BLaER1 treated with 17β-estradiol and CSF1 and Interleukin-3, amounts not matched to agents 10 nM and 100 nM (cell line): Measurements from ENCODE around the gene WDR36.
"Not testable (repeated sequence)": the region's sequence is repeated elsewhere in the genome, so short reads cannot be mapped to it uniquely, and the experiment has no call there.

Experiments used
- H3K27ac ChIP-seq, 11 experiments: shearing (Covaris generic); formaldehyde crosslinking; 2 replicates each; pipeline ENCODE4 v1.8.1; 2022
- H3K27me3 ChIP-seq, 11 experiments: shearing (Covaris generic); formaldehyde crosslinking; 2 replicates each; pipeline ENCODE4 v1.8.1; 2022
- H3K36me3 ChIP-seq, 11 experiments: shearing (Covaris generic); formaldehyde crosslinking; 2 replicates each; pipeline ENCODE4 v1.8.1; 2022
- H3K4me1 ChIP-seq, 10 experiments: shearing (Covaris generic); formaldehyde crosslinking; 2 replicates each; pipeline ENCODE4 v1.8.1; 2022
- H3K4me2 ChIP-seq, 11 experiments: shearing (Covaris generic); formaldehyde crosslinking; 2 replicates each; pipeline ENCODE4 v1.8.1; 2022
- H3K4me3 ChIP-seq, 10 experiments: shearing (Covaris generic); formaldehyde crosslinking; 2 replicates each; pipeline ENCODE4 v1.8.1; 2022
- H3K9ac ChIP-seq, 11 experiments: shearing (Covaris generic); formaldehyde crosslinking; 2 replicates each; pipeline ENCODE4 v1.8.1; 2022
- H3K9me3 ChIP-seq, 11 experiments: shearing (Covaris generic); formaldehyde crosslinking; replicated peaks in 1 of 11; 2 replicates each; pipeline ENCODE4 v1.8.1; 2022
- H4K20me1 ChIP-seq, 11 experiments: shearing (Covaris generic); formaldehyde crosslinking; 2 replicates each; pipeline ENCODE4 v1.8.1; 2022
- Cebpa-rat ChIP-seq, 11 experiments: shearing (Covaris generic); IDR thresholded peaks; 2 replicates each; pipeline ENCODE4 v1.8.1; 2022

WDR36 gene

GRCh38 chr5:111134864-111135263 is 42.7 kb downstream of the WDR36 start:
- H3K27me3 ChIP-seq, result no peaks in the 10 kb centered on the region
- peaks cover 0 to 4% (median 2%) of the 10 kb centered on the region in 11 experiments; a peak in 4 of 22 replicates for H3K36me3 ChIP-seq
- no peak overlapping the region for H3K9ac ChIP-seq
- no peaks in the 10 kb centered on the region for H4K20me1 ChIP-seq
- H3K4me1 ChIP-seq, result peaks cover 10 to 95% (median 68%) of the 10 kb centered on the region in 10 experiments; a peak in 19 of 20 replicates
- no peak overlapping the region for H3K4me3 ChIP-seq
- TF ChIP-seq Cebpa-rat (IDR thresholded peaks at IDR 0.05), result no peak
- no peaks in the 10 kb centered on the region for H3K9me3 ChIP-seq
- peak overlapping the region in 5 of 11 experiments; percentile 5 to 46 (median 9); a peak in 7 of 22 replicates for H3K27ac ChIP-seq
- peak overlapping the region in 5 of 11 experiments; percentile 3 to 79 (median 78); a peak in 10 of 22 replicates for H3K4me2 ChIP-seq

GRCh38 chr5:111135363-111135762 is 43.2 kb downstream of the WDR36 start:
- H3K27me3 ChIP-seq, result no peaks in the 10 kb centered on the region
- no peak overlapping the region for H3K4me3 ChIP-seq
- H3K27ac ChIP-seq, result peak overlapping the region in 4 of 11 experiments; percentile 5 to 12 (median 10); a peak in 4 of 22 replicates
- H3K4me2 ChIP-seq, result peak overlapping the region in 6 of 11 experiments; percentile 3 to 79 (median 59); a peak in 10 of 22 replicates
- no peaks in the 10 kb centered on the region for H4K20me1 ChIP-seq
- H3K4me1 ChIP-seq, result peaks cover 10 to 95% (median 72%) of the 10 kb centered on the region in 10 experiments; a peak in 19 of 20 replicates
- no peak overlapping the region for H3K9ac ChIP-seq
- no peaks in the 10 kb centered on the region; a peak in 1 of 22 replicates for H3K36me3 ChIP-seq
- TF ChIP-seq Cebpa-rat (IDR thresholded peaks at IDR 0.05), result no peak
- no peaks in the 10 kb centered on the region for H3K9me3 ChIP-seq

GRCh38 chr5:111135946-111136345 is 43.8 kb downstream of the WDR36 start:
- H3K9me3 ChIP-seq, result no peaks in the 10 kb centered on the region
- H3K4me2 ChIP-seq, result peak overlapping the region in 7 of 11 experiments; percentile 30 to 88 (median 56); a peak in 14 of 22 replicates
- 0 out of 22 replicates have a peak overlapping the region, but pooled peaks of 2 of the 11 experiments have one; percentile 8 to 9 for H3K27ac ChIP-seq
- H4K20me1 ChIP-seq, result no peaks in the 10 kb centered on the region
- H3K36me3 ChIP-seq, result no peaks in the 10 kb centered on the region
- peaks cover 10 to 95% (median 70%) of the 10 kb centered on the region in 10 experiments; a peak in 19 of 20 replicates for H3K4me1 ChIP-seq
- H3K9ac ChIP-seq, result no peak overlapping the region
- H3K27me3 ChIP-seq, result no peaks in the 10 kb centered on the region
- H3K4me3 ChIP-seq, result no peak overlapping the region
- no peak for TF ChIP-seq Cebpa-rat (IDR thresholded peaks at IDR 0.05)

GRCh38 chr5:111138096-111138495 is 45.9 kb downstream of the WDR36 start:
- H3K4me3 ChIP-seq, result peak overlapping the region in 2 of 10 experiments; percentile 1 to 41; a peak in 3 of 20 replicates
- no peaks in the 10 kb centered on the region for H3K9me3 ChIP-seq
- no peaks in the 10 kb centered on the region for H3K36me3 ChIP-seq
- TF ChIP-seq Cebpa-rat (IDR thresholded peaks at IDR 0.05), result no peak
- peak overlapping the region in 8 of 11 experiments; percentile 16 to 75 (median 53); a peak in 12 of 22 replicates for H3K27ac ChIP-seq
- H4K20me1 ChIP-seq, result no peaks in the 10 kb centered on the region
- H3K4me2 ChIP-seq, result peak overlapping the region in 7 of 11 experiments; percentile 3 to 88 (median 60); a peak in 13 of 22 replicates
- H3K27me3 ChIP-seq, result no peaks in the 10 kb centered on the region
- peaks cover 0 to 73% (median 48%) of the 10 kb centered on the region in 10 experiments; a peak in 15 of 20 replicates for H3K4me1 ChIP-seq
- peak overlapping the region in 4 of 11 experiments; percentile 28 to 60 (median 48); a peak in 6 of 22 replicates for H3K9ac ChIP-seq

GRCh38 chr5:111141471-111141870 is 49.3 kb downstream of the WDR36 start:
- H4K20me1 ChIP-seq, H3K27me3 ChIP-seq, H3K36me3 ChIP-seq, H3K4me3 ChIP-seq, H3K9ac ChIP-seq, H3K4me2 ChIP-seq, H3K27ac ChIP-seq, H3K9me3 ChIP-seq: not testable (repeated sequence)
- H3K4me1 ChIP-seq, result peaks cover 6 to 56% (median 34%) of the 10 kb centered on the region in 10 experiments

GRCh38 chr5:111142932-111143331 is 50.8 kb downstream of the WDR36 start:
- H3K4me3 ChIP-seq, result no peak overlapping the region
- no peak overlapping the region for H3K4me2 ChIP-seq
- H3K4me1 ChIP-seq, result peaks cover 6 to 41% (median 23%) of the 10 kb centered on the region in 10 experiments
- TF ChIP-seq Cebpa-rat (IDR thresholded peaks at IDR 0.05), result no peak
- H3K27ac ChIP-seq, result no peak overlapping the region
- H3K9ac ChIP-seq, result no peak overlapping the region
- no peaks in the 10 kb centered on the region for H3K9me3 ChIP-seq
- H3K36me3 ChIP-seq, result no peaks in the 10 kb centered on the region
- H3K27me3 ChIP-seq, result no peaks in the 10 kb centered on the region
- no peaks in the 10 kb centered on the region for H4K20me1 ChIP-seq

- no peaks in the 10 kb centered on the region for H3K27me3 ChIP-seq
- H3K4me2 ChIP-seq, result peak overlapping the region; percentile 18 to 75 (median 47); a peak in 20 of 22 replicates
- H3K36me3 ChIP-seq, result no peaks in the 10 kb centered on the region
- H3K4me1 ChIP-seq, result peaks cover 6 to 34% (median 17%) of the 10 kb centered on the region in 10 experiments
- no peak for TF ChIP-seq Cebpa-rat (IDR thresholded peaks at IDR 0.05)
- no peaks in the 10 kb centered on the region for H3K9me3 ChIP-seq
- no peaks in the 10 kb centered on the region for H4K20me1 ChIP-seq
- H3K27ac ChIP-seq, result no peak overlapping the region; a peak in 1 of 22 replicates
- H3K9ac ChIP-seq, result no peak overlapping the region
- no peak overlapping the region for H3K4me3 ChIP-seq
Observed at GRCh38 chr5:111143910-111144309, 51.8 kb downstream of the WDR36 start.

- no peaks in the 10 kb centered on the region for H3K36me3 ChIP-seq
- H3K4me3 ChIP-seq, result no peak overlapping the region
- no peaks in the 10 kb centered on the region for H3K9me3 ChIP-seq
- no peak overlapping the region for H3K27ac ChIP-seq
- no peak for TF ChIP-seq Cebpa-rat (IDR thresholded peaks at IDR 0.05)
- no peaks in the 10 kb centered on the region for H3K27me3 ChIP-seq
- no peak overlapping the region for H3K9ac ChIP-seq
- H4K20me1 ChIP-seq, result no peaks in the 10 kb centered on the region
- peak overlapping the region in 7 of 11 experiments; percentile 18 to 75 (median 47); a peak in 9 of 22 replicates for H3K4me2 ChIP-seq
- peaks cover 6 to 32% (median 17%) of the 10 kb centered on the region in 10 experiments for H3K4me1 ChIP-seq
Observed at GRCh38 chr5:111144352-111144930, 52.3 kb downstream of the WDR36 start.

GRCh38 chr5:111146053-111146452 is 53.9 kb downstream of the WDR36 start:
- no peaks in the 10 kb centered on the region for H3K9me3 ChIP-seq
- no peak overlapping the region for H3K9ac ChIP-seq
- peaks cover 6 to 16% (median 12%) of the 10 kb centered on the region in 10 experiments for H3K4me1 ChIP-seq
- H4K20me1 ChIP-seq, result no peaks in the 10 kb centered on the region
- H3K27me3 ChIP-seq, result no peaks in the 10 kb centered on the region
- H3K27ac ChIP-seq, result no peak overlapping the region
- TF ChIP-seq Cebpa-rat (IDR thresholded peaks at IDR 0.05), result no peak
- no peak overlapping the region for H3K4me2 ChIP-seq
- H3K36me3 ChIP-seq, result no peaks in the 10 kb centered on the region
- H3K4me3 ChIP-seq, result no peak overlapping the region
